Natural killer cell treated with Interleukin-12 subunit alpha and Interleukin-12 subunit beta and Interleukin-15 and Interleukin-18, amount 100 ng/mL, for 72 hours (primary cell): ENCODE measurements around the gene KDSR. TPM values are rescaled to one million over a fixed set of nuclear protein-coding genes. Genes with fewer than 3 reads are reported as not detected.
"Not testable (repeated sequence)": the region's sequence is repeated elsewhere in the genome, so short reads cannot be mapped to it uniquely, and the experiment has no call there.

ENCODE experiments used
- ATAC-seq, 2 donors: fragments of 150-1000 bp; cut with Tn5 transposase in 1 of 2; sonication (Bioruptor Pico), chemical (Tn5 transposase) in 1 of 2; 2 replicates each; pipeline ENCODE4 v1.10.0; 2021
- DNase-seq: peaks from one replicate; pipeline ENCODE4 v3.0.0; 2022; ENCODE audit warnings: low spot score
- H3K27ac Mint-ChIP-seq, 2 donors: 1 replicate in 1 of 2; 2 replicates in 1 of 2; pipeline ENCODE4 v1.8.0; 2022; ENCODE audit warnings: mixed read lengths in 2 of 2, mild to moderate bottlenecking in 1 of 2, moderate library complexity in 1 of 2
- H3K27me3 Mint-ChIP-seq, 2 donors: 1 replicate in 1 of 2; 2 replicates in 1 of 2; pipeline ENCODE4 v1.8.0; 2022; ENCODE audit warnings: mixed read lengths in 2 of 2
- H3K36me3 Mint-ChIP-seq: one replicate; pipeline ENCODE4 v1.8.0; 2022; ENCODE audit warnings: mixed read lengths
- H3K4me1 Mint-ChIP-seq, 2 donors: 1 replicate in 1 of 2; 2 replicates in 1 of 2; pipeline ENCODE4 v1.8.0; 2022; ENCODE audit warnings: low read depth in 2 of 2, mixed read lengths in 2 of 2, mild to moderate bottlenecking in 1 of 2
- H3K4me3 Mint-ChIP-seq: one replicate; pipeline ENCODE4 v1.8.0; 2022; ENCODE audit warnings: mixed read lengths
- H3K9me3 Mint-ChIP-seq: 2 replicates; pipeline ENCODE4 v1.8.0; 2022; ENCODE audit warnings: mixed read lengths
- total RNA-seq, 2 donors: library from RNA; stranded (reverse); gene quantifications; one replicate each; pipeline ENCODE4 v1.2.3, GENCODE V29; 2022

KDSR gene
- total RNA-seq, 2 donors from 2014 or later = 21.4 to 38.5 TPM

GRCh38 chr18:63379639-63379962 is 12.6 kb upstream of the KDSR start:
- no peak for DNase-seq
- no peak for ATAC-seq
- peaks cover 13 to 14% of the 10 kb centered on the region in 2 donors for H3K4me1 Mint-ChIP-seq
- H3K4me3 Mint-ChIP-seq = no peak overlapping the region
- no peak overlapping the region for H3K27ac Mint-ChIP-seq
- H3K27me3 Mint-ChIP-seq = peaks cover 0 to 4% of the 10 kb centered on the region in 2 donors
- H3K36me3 Mint-ChIP-seq = no peaks in the 10 kb centered on the region
- peaks cover 6% of the 10 kb centered on the region for H3K9me3 Mint-ChIP-seq

GRCh38 chr18:63378919-63379638 is 12.1 kb upstream of the KDSR start:
- DNase-seq (no peak), ATAC-seq (no peak)
- H3K9me3 Mint-ChIP-seq = peaks cover 6% of the 10 kb centered on the region
- H3K4me3 Mint-ChIP-seq = peak overlapping the region; percentile 42
- H3K4me1 Mint-ChIP-seq = peaks cover 13 to 14% of the 10 kb centered on the region in 2 donors
- H3K27me3 Mint-ChIP-seq = peaks cover 0 to 4% of the 10 kb centered on the region in 2 donors
- no peaks in the 10 kb centered on the region for H3K36me3 Mint-ChIP-seq
- peak overlapping the region; percentile 3 to 42 for H3K27ac Mint-ChIP-seq

- H3K4me1 Mint-ChIP-seq = peaks cover 11 to 14% of the 10 kb centered on the region in 2 donors
- no peak overlapping the region for H3K27ac Mint-ChIP-seq
- DNase-seq = no peak
- H3K4me3 Mint-ChIP-seq = no peak overlapping the region
- H3K9me3 Mint-ChIP-seq = peaks cover 6% of the 10 kb centered on the region
- ATAC-seq = no peak
- H3K27me3 Mint-ChIP-seq = peaks cover 0 to 4% of the 10 kb centered on the region in 2 donors
- no peaks in the 10 kb centered on the region for H3K36me3 Mint-ChIP-seq
These were observed 10.4 kb upstream of the KDSR start for GRCh38 chr18:63377275-63377980.

GRCh38 chr18:63376538-63376937 is 9.5 kb upstream of the KDSR start:
- no peak overlapping the region for H3K4me3 Mint-ChIP-seq

GRCh38 chr18:63374540-63374939 is 7.5 kb upstream of the KDSR start:
- no peaks in the 10 kb centered on the region for H3K36me3 Mint-ChIP-seq
- H3K4me3 Mint-ChIP-seq = no peak overlapping the region
- ATAC-seq = no peak
- H3K4me1 Mint-ChIP-seq = peaks cover 11% of the 10 kb centered on the region in 2 donors
- no peak for DNase-seq
- no peak overlapping the region for H3K27ac Mint-ChIP-seq
- peaks cover 0 to 6% of the 10 kb centered on the region in 2 donors for H3K27me3 Mint-ChIP-seq
- peaks cover 6% of the 10 kb centered on the region for H3K9me3 Mint-ChIP-seq

More at GRCh38 chr18:63376538-63376937, 9.5 kb upstream of the KDSR start:
- Mint-ChIP-seq H3K27ac (no peak overlapping the region), H3K27me3 (peaks cover 0 to 4% of the 10 kb centered on the region in 2 donors), H3K36me3 (no peaks in the 10 kb centered on the region), H3K4me1 (peaks cover 11 to 14% of the 10 kb centered on the region in 2 donors), H3K9me3 (peaks cover 6% of the 10 kb centered on the region)
- ATAC-seq (no peak), DNase-seq (no peak)

GRCh38 chr18:63373161-63373560 is 6.2 kb upstream of the KDSR start:
- H3K36me3 Mint-ChIP-seq = no peaks in the 10 kb centered on the region
- ATAC-seq = no peak
- H3K4me1 Mint-ChIP-seq = peaks cover 9% of the 10 kb centered on the region in 2 donors
- DNase-seq = no peak
- H3K4me3 Mint-ChIP-seq = no peak overlapping the region
- peaks cover 0 to 13% of the 10 kb centered on the region in 2 donors for H3K27me3 Mint-ChIP-seq
- H3K9me3 Mint-ChIP-seq = peaks cover 6% of the 10 kb centered on the region
- no peak overlapping the region for H3K27ac Mint-ChIP-seq

- DNase-seq = no peak
- H3K27ac Mint-ChIP-seq = peak overlapping the region; percentile 16 to 88
- peak overlapping the region; percentile 93 for H3K4me3 Mint-ChIP-seq
- H3K4me1 Mint-ChIP-seq = peaks cover 27 to 34% of the 10 kb centered on the region in 2 donors
- peaks cover 4% of the 10 kb centered on the region for H3K36me3 Mint-ChIP-seq
- ATAC-seq = no peak
- peaks cover 0 to 12% of the 10 kb centered on the region in 2 donors for H3K27me3 Mint-ChIP-seq
- no peaks in the 10 kb centered on the region for H3K9me3 Mint-ChIP-seq
These were observed 1.6 kb upstream of the KDSR start for GRCh38 chr18:63368611-63369010.

GRCh38 chr18:63366213-63367052 is 573 bp downstream of the KDSR start:
- peaks cover 0 to 12% of the 10 kb centered on the region in 2 donors for H3K27me3 Mint-ChIP-seq
- DNase-seq (peak; percentile 72), ATAC-seq (peak; percentile 54 to 68)
- peaks cover 39 to 49% of the 10 kb centered on the region in 2 donors for H3K4me1 Mint-ChIP-seq
- peak overlapping the region; percentile 93 for H3K4me3 Mint-ChIP-seq
- peaks cover 11% of the 10 kb centered on the region for H3K36me3 Mint-ChIP-seq
- H3K9me3 Mint-ChIP-seq = no peaks in the 10 kb centered on the region
- H3K27ac Mint-ChIP-seq = peak overlapping the region; percentile 24 to 62

GRCh38 chr18:63365876-63366212 is 1.2 kb downstream of the KDSR start:
- peaks cover 39 to 49% of the 10 kb centered on the region in 2 donors for H3K4me1 Mint-ChIP-seq
- H3K4me3 Mint-ChIP-seq = peak overlapping the region; percentile 93
- no peaks in the 10 kb centered on the region for H3K9me3 Mint-ChIP-seq
- ATAC-seq (no peak), DNase-seq (no peak)
- peaks cover 0 to 12% of the 10 kb centered on the region in 2 donors for H3K27me3 Mint-ChIP-seq
- peaks cover 11% of the 10 kb centered on the region for H3K36me3 Mint-ChIP-seq
- peak overlapping the region; percentile 24 to 62 for H3K27ac Mint-ChIP-seq

GRCh38 chr18:63363951-63364350 is 3.1 kb downstream of the KDSR start:
- Mint-ChIP-seq H3K9me3 (no peaks in the 10 kb centered on the region), H3K36me3 (peaks cover 11% of the 10 kb centered on the region), H3K4me3 (peak overlapping the region; percentile 53), H3K4me1 (peaks cover 39 to 48% of the 10 kb centered on the region in 2 donors), H3K27me3 (peaks cover 0 to 8% of the 10 kb centered on the region in 2 donors), H3K27ac (no peak overlapping the region)
- DNase-seq = peak; percentile 66
- peak in 1 of 2 donors; percentile 36 for ATAC-seq

- not testable (repeated sequence) for H3K9me3 Mint-ChIP-seq, H3K27ac Mint-ChIP-seq, H3K27me3 Mint-ChIP-seq, DNase-seq, ATAC-seq
- Mint-ChIP-seq H3K4me1 (peaks cover 36 to 43% of the 10 kb centered on the region in 2 donors), H3K36me3 (peaks cover 11% of the 10 kb centered on the region), H3K4me3 (peak overlapping the region; percentile 53)
These were observed 3.6 kb downstream of the KDSR start for GRCh38 chr18:63363420-63363819.

- DNase-seq (no peak), ATAC-seq (no peak)
- H3K27ac Mint-ChIP-seq = no peak overlapping the region
- H3K4me1 Mint-ChIP-seq = no peaks in the 10 kb centered on the region
- H3K36me3 Mint-ChIP-seq = peaks cover 6% of the 10 kb centered on the region
- no peaks in the 10 kb centered on the region for H3K9me3 Mint-ChIP-seq
- H3K4me3 Mint-ChIP-seq = no peak overlapping the region
- H3K27me3 Mint-ChIP-seq = no peaks in the 10 kb centered on the region
These were observed 10.6 kb downstream of the KDSR start for GRCh38 chr18:63356272-63356896.

- H3K9me3 Mint-ChIP-seq = no peaks in the 10 kb centered on the region
- no peak overlapping the region for H3K4me3 Mint-ChIP-seq
- DNase-seq (no peak), ATAC-seq (no peak)
- H3K27ac Mint-ChIP-seq = no peak overlapping the region
- H3K27me3 Mint-ChIP-seq = no peaks in the 10 kb centered on the region
- peaks cover 6% of the 10 kb centered on the region for H3K36me3 Mint-ChIP-seq
- no peaks in the 10 kb centered on the region for H3K4me1 Mint-ChIP-seq
These were observed 16.8 kb downstream of the KDSR start for GRCh38 chr18:63350230-63350629.
